Mucosa of gallbladder (tissue), 1 donor: Measurements from ENCODE around the gene TRMT112. TPM values are rescaled to one million over a fixed set of nuclear protein-coding genes. Genes with fewer than 3 reads are reported as not detected.
A peak's percentile ranks its signal among the peaks of the same experiment; 100 is the strongest.
"Not testable (repeated sequence)": the region's sequence is repeated elsewhere in the genome, so short reads cannot be mapped to it uniquely, and the experiment has no call there.

Experiments
- DNase-seq: peaks from one replicate; pipeline ENCODE4 v3.0.0-alpha.2; 2020; ENCODE audit warnings: low spot score
- total RNA-seq: library from RNA; stranded (reverse); gene quantifications from one replicate; pipeline ENCODE4 v1.2.1, GENCODE V29; 2021
- donor health status: DM: no; HTN: no; CAD: no.

TRMT112 gene
- total RNA-seq, 1 donor from 2014 or later = 126 TPM

- no peak for DNase-seq
These were observed 3.7 kb downstream of the TRMT112 start for GRCh38 chr11:64313491-64314145.

GRCh38 chr11:64312947-64313346 is 4.4 kb downstream of the TRMT112 start:
- DNase-seq = no peak

GRCh38 chr11:64307795-64308194 is 9.6 kb downstream of the TRMT112 start:
- DNase-seq = not testable (repeated sequence)

GRCh38 chr11:64306876-64307622 is 10.3 kb downstream of the TRMT112 start:
- DNase-seq = no peak

- DNase-seq = no peak
These were observed 10.8 kb downstream of the TRMT112 start for GRCh38 chr11:64306563-64306875.

- DNase-seq = peak; percentile 77
These were observed 11.4 kb downstream of the TRMT112 start for GRCh38 chr11:64305691-64306562.

GRCh38 chr11:64305075-64305690 is 12.2 kb downstream of the TRMT112 start, which contains the start of gene ESRRA:
Gene ESRRA (plus strand): TSS chr11:64305524. CDS start chr11:64307180, 1,656 bp downstream.
- peak; percentile 100 for DNase-seq

GRCh38 chr11:64304316-64305072 is 12.9 kb downstream of the TRMT112 start:
- peak; percentile 95 for DNase-seq

- DNase-seq = no peak
These were observed 13.4 kb downstream of the TRMT112 start for GRCh38 chr11:64304032-64304315.

GRCh38 chr11:64303109-64304031 is 14.0 kb downstream of the TRMT112 start:
- no peak for DNase-seq

- no peak for DNase-seq
These were observed 17.3 kb downstream of the TRMT112 start, which contains the start of gene CATSPERZ for GRCh38 chr11:64299847-64300648. Gene CATSPERZ (plus strand): TSS chr11:64300358. CDS start chr11:64300411, 53 bp downstream.

- DNase-seq = peak; percentile 59
These were observed 18.2 kb downstream of the TRMT112 start for GRCh38 chr11:64298966-64299846.

- no peak for DNase-seq
These were observed 19.5 kb downstream of the TRMT112 start for GRCh38 chr11:64297699-64298358.

- DNase-seq = no peak
These were observed 20.3 kb downstream of the TRMT112 start for GRCh38 chr11:64296830-64297698.

- DNase-seq = no peak
These were observed 21.1 kb downstream of the TRMT112 start for GRCh38 chr11:64296236-64296635.

GRCh38 chr11:64295760-64296159 is 21.6 kb downstream of the TRMT112 start:
- DNase-seq = no peak

- no peak for DNase-seq
These were observed 22.6 kb downstream of the TRMT112 start for GRCh38 chr11:64294774-64295173.
